ENCODE data around the gene PLK5.
"Not testable (repeated sequence)": the region's sequence is repeated elsewhere in the genome, so short reads cannot be mapped to it uniquely, and the experiment has no call there.

Gene PLK5

DNA sequence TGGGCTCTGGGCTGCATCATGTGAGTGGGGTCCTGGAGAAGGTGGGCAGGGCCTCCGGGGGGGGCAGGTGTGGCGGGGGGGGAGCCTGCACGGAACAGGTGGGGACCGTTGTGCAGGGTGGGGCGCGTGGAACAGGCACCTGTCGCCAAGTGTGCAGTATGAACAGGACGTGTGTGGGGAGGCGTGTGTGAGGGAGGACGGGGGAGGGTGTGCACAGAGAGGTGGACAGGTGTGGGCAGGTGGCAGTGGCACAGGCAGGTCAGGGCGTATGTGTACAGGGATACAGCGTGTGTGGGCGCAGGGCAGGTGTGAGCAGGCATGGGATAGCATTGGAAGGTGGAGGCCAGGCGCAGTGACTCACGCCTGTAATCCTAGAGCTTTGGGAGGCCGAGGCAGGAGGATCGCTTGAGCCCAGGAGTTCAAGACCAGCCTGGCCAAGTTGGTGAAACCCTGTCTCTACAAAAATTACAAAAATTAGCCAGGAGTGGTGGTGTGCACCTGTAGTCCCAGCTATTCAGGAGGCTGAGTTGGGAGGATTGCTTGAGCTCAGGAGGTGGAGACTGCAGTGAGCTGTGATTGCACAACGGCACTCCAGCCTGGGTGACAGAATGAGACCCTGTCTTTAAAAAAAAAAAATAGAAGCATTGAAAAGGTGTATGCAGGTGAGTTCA, 3.2 kb downstream of the PLK5 start:
- no peak for DNase-seq

DNA sequence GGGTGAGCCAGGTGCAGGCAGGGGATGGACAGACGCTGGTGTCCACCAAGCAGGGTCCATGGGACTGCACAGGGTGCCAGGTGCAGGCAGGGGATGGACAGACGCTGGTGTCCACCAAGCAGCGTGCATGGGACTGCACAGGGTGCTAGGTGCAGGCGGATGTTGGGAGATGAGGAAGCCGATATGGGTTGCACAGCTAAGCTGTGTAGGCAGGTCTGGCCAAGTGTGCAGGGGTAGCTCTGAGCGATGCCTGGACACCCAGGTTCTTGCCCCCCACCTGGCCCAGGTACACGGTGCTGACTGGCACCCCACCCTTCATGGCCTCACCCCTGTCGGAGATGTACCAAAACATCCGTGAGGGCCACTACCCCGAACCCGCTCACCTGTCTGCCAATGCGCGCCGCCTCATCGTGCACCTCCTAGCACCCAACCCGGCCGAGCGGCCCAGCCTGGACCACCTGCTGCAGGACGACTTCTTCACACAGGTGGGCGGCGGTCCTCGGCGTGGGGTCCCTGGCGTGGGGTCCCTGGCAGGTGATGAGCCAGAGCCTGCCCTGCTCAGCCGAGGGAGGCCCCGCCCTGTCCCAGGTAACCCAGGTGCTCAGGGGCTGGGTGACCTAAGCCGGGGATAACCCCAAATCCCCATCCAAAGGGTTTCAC, 3.9 kb downstream of the PLK5 start:
- DNase-seq: no peak

DNA sequence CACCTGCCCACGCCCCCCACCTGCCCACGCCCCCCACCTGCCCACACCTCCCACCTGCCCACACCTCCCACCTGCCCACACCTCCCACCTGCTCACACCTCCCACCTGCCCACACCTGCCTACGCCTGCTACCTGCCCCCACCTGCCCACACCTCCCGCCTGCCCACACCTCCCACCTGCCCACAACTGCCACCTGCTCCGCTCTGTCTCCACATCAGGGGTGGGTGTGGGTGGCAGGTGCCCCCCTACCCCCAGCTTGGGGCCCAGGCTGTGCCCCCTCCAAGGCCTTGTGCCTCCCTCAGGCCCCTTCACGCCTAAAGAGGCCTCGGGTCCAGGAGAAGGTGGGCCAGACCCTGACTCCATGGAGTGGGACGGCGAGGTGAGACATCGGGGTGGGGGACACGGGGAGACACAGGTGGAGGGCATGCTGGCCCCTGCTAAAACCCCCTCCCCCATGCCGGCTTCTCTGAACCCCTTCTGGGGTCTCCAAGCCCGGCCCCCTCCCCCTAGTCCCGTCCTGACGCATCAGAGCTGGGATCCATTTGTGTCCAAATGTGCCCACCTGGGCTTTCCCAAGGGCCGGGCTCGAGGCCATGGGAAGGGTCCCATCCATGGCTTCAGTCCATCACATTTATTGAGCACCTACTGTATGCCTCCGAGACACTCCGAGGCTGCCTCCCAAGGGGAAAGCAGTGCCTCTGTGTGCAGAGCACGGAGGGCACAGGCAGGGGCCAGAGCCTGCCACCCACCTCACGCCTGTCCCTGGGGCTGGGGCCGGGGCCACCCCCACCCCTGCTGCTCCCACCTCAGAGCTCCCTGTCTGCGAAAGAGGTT, 4.9 kb downstream of the PLK5 start:
- no peak for DNase-seq

DNA sequence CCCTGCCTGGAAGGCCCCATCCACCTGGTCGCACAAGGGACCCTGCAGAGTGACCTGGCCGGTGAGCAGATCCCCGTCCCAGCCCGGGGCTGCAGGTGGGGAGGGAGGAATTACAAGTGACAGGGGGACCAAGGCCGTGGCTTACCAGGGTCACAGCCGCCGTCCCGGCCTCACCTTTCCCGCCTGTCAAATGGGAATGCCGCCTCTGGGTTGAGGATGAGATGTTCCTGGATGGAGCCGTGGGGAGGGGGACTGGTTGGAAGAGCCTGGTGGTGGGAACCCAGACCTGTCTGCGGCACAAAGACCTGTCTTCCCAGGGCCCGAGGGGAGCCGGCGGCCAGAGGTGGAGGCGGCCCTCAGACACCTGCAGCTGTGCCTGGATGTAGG, 5.5 kb downstream of the PLK5 start:
- DNase-seq: no peak

DNA sequence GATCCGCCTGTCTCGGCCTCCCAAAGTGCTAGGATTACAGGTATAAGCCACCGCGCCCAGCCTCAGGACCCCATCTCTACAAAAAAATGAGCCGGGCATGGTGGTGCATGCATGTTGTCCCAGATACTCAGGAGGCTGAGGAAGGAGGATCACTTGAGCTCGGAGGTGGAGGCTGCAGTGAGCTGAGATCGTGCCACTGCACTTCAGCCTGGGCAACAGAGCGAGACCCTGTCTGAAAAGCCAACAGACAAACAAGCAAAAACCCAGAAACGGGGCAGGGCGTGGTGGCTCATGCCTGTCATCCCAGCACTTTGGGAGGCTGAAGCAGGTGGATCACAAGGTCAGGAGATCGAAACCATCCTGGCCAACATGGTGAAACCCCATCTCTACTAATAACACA, 7.0 kb downstream of the PLK5 start:
- DNase-seq: not testable (repeated sequence)

DNA sequence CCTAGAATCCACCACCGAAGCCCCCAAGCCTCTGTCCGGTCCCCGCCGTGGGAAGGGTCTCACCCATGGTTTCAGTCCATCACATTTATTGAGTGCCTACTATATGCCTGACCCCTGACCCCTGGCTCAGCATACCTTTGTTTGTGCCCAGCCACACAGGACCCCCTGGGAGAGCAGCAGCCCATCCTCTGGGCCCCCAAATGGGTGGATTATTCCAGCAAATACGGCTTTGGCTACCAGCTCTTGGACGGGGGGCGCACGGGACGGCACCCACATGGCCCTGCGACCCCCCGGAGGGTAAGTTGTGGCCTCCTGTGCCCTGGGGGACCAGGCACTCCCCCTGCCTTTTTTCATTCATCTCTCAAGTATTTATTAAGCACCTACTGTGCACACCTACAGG, 7.7 kb downstream of the PLK5 start:
- no peak for DNase-seq

DNA sequence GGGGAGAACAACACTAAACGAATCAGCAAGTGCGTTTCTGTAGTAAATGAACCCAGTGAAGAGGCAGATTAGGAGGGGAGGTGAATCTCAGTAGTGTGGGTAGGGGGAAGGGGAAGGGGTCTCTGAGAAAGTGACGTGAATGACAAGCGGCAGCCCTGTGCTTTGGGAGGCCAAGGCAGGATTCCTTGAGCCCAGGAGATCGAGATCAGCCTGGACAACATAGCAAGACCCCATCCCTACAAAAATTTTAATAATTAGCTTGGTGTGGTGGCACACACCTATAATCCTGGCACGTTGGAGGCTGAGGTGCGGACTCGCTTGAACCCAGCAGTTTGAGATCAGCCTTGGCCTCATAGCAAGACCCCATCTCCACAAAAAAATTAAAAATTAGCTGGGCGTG, 8.1 kb downstream of the PLK5 start:
- no peak for DNase-seq

DNA sequence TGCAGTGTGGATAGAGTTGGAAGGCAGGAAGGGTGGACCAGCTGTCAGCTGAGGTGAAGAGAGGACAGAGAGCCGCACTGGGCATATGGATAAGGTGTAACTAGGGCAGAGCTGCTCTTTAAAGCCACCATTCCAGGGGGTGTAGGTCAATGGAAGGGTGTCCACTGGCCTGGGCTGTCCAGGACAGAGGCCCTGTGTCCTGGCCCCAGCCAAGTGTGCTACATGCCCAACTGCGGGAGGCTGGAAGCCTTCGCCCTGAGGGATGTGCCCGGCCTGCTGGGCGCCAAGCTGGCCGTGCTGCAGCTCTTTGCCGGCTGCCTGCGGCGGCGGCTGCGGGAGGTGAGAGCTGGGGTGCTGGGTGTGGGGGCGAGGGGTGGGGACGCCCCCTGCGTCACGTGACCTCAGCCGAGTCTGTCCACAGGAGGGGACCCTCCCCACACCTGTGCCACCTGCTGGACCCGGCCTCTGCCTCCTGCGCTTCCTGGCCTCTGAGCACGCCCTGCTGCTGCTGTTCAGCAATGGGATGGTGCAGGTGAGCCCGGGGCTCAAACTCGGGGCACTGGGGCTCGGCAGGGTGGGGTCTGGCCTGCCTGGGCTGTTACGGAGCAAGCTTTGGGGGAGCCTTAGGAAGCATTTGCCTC, 9.8 kb downstream of the PLK5 start:
- DNase-seq: no peak

DNA sequence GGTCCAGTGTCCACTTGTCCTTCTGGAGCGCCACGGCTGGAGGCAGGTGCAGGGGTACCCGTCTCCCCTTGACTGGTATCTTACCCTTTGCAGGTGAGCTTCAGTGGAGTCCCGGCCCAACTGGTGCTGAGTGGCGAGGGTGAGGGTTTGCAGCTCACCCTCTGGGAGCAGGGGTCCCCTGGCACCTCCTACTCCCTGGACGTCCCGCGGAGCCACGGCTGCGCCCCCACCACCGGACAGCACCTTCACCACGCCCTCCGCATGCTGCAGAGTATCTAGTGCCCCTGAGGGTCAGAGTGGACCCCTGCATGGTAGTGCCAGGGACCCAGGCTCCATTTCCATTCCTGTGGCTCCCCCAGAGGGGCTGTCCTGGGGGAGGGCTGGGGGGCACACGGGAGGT, 11.1 kb downstream of the PLK5 start:
- DNase-seq: no peak

DNA sequence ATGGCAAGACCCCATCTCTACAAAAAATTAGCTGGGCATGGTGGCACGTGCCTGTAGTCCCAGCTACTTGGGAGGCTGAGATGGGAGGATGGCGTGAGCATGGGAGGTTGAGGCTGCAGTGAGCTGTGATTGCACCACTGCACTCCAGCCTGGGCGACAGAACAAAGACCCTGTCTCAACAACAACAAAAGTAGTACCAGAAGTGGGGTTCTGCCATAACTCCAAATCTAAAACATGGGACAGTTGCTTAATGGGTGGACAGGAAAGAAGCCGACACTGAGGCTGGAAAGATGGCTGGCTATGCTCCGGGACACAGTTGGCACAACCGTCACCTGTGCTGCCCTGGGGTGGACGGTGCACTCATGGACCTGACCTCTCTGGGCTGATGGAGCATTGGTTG, 11.8 kb downstream of the PLK5 start:
- DNase-seq: not testable (repeated sequence)

DNA sequence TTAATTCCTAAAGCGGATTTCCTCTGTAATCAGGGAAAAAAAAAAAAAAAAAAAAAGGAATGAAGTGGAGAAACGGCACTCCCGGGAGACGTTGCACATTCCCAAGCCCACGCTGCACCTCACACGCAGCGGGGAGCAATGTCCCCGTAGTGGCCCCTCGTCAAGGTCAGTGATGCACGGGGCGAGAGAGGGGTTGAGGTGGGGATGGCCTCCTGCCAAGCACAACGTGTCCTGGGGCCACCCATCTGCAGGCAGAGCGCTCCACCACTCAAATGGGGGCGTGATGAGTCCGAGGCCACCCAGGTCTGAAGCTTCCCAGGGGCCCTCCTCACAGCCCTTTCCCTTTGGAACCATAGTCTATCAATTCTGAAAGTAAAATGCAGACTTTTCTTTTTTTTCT, 15.1 kb downstream of the PLK5 start:
- no peak for DNase-seq

DNA sequence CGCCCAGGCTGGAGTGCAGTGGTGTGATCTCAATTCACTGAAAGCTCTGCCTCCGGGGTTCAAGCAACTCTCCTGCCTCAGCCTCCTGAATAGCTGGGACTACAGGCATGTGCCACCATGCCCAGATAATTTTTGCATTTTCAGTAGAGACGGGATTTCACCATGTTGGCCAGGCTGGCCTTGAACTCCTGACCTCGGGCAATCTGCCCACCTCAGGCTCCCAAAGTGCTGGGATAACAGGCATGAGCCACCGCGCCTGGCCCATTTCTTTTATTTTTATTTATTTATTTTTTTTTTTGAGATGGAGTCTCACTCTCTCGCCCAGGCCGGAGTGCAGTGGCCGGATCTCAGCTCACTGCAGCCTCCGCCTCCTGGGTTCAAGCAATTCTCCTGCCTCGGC, 15.9 kb downstream of the PLK5 start:
- DNase-seq: not testable (repeated sequence)

DNA sequence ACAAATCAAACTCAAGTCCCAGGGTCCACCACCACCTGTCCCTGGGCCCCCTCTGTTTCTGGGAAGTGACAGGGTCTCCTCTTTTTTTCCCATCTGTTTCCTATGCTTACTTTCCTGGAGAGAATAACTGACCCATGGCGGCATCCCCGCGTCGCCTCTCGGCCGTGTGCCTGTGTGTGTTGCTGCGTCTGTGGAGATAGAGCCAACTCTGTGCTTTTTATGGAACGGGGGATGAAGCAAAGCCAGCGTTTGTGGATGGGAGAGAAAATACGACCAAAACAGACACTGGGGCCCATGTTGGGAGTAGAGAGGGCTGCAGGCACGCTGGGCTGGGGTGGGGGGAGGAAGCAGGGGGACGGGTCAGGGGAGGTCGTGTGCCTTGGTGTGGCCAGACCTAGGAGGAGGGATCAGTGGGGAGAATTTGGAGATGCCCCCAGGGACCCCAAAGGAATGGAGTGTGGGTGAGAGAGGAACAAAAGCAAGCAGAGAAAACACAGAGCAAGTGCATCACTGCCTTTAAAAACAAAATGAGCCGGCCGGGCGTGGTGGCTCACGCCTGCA, 16.6 kb downstream of the PLK5 start:
- DNase-seq: no peak

DNA sequence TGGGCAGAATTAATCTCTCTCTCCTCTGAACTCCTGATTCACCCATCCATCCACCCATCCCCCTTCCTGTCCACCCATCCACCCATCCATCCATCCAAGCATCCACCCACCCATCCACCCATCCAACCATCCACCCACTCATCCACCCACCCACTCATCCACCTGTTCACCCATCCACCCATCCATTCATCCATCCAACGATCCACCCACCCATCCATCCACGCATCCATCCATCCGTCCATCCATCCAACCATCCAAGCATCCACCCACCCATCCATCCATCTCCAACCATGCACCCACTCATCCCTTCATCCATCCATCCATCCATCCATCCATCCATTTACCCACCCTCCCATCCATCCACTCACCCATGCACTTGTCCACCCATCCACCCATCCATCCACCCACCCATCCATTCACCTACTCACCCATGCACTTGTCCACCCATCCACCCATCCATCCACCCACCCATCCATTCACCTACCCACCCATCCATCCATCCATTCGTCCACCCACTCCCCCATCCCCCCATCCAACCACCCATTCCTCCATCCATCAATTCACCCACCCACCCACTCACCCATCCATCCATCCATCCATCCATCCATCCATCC, 25.6 kb downstream of the PLK5 start:
- DNase-seq: no peak

DNA sequence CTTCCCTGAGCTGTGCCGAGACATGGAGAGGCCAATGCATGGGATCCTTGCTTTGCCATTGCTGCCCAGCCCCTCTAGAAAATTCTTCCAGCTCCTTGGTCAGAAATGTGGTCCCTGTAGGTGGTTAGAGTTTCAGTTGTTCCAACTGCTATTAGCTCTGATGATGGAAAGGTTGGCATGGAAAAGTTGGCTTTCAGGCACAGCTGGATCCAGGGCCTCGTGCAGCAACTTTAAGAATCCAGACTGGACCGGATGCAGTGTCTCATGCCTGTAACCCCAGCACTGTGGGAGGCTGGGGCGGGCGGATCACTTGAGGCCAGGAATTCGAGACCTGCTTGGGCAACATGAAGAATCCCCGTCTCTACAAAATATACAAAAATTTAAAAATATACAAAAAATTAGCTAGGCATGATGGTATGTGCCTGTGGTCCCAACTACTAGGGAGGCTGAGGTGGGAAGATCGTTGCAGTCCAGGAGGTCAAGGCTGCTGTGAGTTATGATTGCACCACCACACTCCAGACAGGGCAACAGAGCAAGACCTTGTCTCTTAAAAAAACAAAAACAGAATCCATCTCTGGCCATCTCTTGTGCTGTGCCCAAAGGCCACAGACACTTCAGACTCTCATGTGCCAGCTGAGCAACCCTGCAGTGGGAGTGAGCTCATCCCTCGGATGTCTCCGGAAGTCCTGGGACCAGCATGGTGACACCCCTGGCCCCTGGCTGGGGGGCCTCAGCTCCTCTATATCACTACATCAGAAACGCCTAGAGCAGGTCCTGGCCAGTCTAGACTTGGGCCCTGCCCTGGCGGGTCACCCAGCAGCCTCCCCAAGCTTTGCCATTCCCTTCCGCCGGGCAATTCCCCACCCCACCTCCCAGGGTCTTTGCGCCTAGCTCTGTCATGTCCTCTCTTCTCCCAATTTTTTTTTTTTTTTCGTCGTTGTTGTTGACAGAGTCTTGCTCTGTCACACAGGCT, 27.5 kb downstream of the PLK5 start:
- no peak for DNase-seq

DNA sequence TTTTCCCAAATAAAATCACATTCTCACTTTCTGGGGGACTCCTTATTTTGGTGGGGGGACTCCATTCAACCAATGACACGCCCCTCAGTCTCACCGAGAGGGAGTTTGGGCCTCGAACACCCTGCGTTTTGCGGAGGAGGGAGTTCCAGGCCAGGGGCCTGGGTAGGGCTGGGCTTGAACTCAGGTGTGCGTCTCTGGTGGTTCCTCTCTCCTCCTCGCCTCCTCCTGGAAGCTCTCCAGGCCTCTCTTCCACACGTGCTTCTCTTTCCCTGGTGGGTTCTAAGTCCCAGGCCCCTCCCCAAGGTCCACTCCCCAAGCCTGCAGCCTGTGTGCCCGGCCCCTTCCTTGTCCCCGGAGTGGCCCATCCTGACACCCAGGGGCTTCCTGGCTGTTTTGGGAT, 29.5 kb downstream of the PLK5 start:
- no peak for DNase-seq

DNA sequence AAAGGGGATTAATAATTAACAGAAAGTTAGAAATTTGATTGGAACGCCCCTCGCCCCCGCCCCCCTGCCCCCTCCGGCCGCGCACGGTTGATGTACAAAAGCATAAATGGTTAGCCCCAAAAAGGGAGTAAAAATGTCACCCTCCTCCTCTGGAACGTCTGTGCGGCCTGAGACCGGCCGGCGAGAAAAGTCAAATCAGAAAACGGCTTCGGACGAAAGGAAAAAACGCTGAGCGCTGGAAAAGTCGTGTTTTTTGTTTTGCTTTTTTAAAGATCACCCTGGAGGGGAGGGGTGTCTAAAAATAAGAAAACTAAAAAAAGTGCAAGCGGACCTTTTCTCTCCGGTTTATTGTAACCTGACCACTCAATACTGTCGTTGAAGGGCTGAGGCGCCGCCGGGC, 31.1 kb downstream of the PLK5 start:
- no peak for DNase-seq

DNA sequence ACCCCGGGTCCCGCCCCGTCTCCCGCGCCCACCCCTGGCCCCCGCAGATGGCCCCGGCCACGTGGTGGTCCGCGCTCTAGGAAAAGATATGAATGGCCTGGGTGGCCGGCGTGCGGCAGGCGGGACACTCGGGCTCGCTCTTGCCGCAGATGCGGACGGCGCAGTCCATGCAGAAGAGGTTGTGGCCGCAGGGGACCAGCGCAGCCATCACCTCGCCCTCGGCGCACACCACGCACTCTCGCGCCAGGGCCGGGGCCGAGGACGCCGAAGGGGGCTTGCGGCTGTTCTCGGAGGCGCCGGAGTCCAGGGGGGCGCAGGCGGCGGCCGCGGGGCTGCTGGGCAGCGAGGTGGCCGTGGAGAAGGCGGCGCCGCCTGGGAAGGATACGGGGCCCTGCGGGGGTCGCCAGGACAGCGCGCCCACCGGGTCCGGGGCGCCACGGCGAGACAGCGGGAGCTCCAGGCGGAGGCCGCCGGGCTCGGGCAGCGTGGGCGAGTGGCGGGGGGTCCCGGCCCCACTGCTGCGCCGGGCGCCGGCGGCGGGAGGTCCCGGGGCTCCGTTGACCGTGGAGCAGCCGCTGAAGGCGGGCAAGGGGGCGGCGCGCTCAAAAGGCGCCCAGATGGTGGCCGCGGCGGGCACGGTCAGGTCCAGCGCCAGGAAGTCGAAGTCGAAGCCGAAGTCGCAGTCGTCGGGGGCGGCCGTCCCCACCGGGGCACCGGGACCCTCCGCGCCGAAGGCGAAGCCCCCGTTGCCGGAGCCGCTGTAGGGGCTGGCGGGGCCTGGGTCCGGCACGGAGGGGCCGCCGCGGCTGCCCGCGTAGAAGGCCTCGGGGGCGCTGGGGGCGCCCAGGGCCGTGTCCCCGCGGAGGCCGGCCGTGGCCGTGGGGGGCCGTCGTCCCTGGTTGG, 31.9 kb downstream of the PLK5 start:
- no peak for DNase-seq

DNA sequence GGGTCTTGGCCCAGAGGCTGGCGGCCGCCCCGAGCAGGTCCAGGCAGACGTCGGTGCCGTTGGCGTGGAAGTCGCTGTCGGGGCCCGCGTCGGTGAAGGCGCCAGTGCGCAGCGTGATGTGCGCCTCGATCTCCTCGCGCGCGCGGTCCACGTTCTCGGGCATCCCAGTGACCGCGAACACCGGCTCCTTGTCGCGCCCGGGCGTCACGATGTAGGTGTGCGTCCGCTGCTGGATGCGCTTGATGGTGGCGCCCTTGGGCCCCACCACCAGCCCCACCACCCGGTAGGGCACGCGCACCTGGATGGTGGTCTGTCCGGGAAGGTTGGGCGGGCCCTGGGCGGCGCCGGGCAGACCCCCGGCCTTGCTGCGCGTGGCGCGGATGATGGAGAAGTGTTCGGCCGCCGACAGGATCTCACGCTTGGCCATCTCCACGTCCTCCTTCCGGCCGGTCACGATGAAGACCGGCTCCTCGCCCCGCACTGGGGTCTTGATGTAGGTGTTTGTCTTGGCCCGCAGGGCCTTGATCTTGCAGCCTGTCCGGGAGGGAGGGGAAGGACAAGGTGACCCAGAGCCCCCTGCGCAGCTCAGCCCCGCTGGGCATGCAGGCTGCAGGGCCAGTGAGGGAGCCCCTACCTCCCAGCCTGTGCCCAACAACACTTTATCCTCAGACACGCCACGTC, 32.7 kb downstream of the PLK5 start:
- no peak for DNase-seq

DNA sequence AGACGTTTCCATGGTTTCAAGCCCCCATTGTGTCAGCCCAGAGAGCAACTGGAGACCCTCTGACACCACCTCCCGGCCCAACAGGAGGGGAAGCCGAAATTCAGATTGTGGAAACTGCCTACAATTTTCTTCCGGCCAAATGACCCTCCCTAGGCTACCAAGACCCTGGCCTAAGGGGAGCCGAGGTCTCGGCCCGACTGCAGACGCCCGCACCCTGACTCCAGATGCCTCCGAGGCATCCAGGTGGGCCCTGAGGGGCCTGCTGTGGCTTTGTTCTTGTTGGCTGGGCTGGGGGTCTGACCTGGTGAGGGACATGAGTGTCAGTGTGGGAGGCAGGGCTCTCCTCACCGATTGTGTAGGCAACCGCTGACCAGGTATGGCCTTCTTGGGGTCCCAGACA, 34.7 kb downstream of the PLK5 start:
- DNase-seq: no peak
